ENCODE measurements around the gene ANKRD29.

The ANKRD29 gene

DNA sequence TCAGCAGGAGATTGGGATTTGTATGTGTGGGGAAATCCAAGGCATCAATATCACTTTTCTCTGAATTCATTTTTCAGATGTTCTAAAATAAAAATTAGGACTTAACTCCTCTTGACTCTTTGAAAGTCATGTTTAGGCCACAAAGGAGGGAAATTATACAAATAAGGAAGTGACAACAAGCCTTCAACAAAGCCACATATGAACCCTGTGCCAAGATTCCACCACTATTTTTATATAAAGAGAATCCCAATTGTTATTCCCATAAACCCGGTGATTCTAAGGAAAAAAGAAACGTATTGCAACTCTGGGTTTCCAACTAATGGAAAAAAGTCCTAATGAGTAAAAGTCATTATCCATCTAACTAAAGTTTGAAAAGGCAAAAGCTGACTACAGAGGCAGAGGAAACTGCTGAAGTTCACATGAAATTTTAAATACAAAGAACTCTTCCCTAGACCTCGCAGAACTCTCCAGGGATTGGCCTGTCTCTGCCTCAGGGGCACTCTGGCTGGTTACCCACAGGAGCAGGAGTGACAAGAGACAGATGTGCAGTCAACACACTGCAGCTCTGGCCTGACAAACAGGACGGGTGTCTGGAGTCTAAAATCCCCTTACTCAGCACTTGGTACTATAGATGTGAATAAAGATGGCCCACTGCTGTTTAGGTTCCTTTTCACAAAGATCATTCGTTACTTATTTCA is 88.0 kb downstream of the ANKRD29 start:
- TF ChIP-seq, protein P1, sequence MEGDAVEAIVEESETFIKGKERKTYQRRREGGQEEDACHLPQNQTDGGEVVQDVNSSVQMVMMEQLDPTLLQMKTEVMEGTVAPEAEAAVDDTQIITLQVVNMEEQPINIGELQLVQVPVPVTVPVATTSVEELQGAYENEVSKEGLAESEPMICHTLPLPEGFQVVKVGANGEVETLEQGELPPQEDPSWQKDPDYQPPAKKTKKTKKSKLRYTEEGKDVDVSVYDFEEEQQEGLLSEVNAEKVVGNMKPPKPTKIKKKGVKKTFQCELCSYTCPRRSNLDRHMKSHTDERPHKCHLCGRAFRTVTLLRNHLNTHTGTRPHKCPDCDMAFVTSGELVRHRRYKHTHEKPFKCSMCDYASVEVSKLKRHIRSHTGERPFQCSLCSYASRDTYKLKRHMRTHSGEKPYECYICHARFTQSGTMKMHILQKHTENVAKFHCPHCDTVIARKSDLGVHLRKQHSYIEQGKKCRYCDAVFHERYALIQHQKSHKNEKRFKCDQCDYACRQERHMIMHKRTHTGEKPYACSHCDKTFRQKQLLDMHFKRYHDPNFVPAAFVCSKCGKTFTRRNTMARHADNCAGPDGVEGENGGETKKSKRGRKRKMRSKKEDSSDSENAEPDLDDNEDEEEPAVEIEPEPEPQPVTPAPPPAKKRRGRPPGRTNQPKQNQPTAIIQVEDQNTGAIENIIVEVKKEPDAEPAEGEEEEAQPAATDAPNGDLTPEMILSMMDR (IDR thresholded peaks at IDR 0.05; ENCODE audit: borderline replicate concordance, control extremely low read depth, extremely low read depth, insufficient read depth, missing control alignments) = no peak
- in situ Hi-C loops (cut with MboI; ENCODE audit: low sequenced_read_pairs, unreplicated experiment) = no loop called here
- no peak for DNase-seq (ENCODE audit: low spot score)

DNA sequence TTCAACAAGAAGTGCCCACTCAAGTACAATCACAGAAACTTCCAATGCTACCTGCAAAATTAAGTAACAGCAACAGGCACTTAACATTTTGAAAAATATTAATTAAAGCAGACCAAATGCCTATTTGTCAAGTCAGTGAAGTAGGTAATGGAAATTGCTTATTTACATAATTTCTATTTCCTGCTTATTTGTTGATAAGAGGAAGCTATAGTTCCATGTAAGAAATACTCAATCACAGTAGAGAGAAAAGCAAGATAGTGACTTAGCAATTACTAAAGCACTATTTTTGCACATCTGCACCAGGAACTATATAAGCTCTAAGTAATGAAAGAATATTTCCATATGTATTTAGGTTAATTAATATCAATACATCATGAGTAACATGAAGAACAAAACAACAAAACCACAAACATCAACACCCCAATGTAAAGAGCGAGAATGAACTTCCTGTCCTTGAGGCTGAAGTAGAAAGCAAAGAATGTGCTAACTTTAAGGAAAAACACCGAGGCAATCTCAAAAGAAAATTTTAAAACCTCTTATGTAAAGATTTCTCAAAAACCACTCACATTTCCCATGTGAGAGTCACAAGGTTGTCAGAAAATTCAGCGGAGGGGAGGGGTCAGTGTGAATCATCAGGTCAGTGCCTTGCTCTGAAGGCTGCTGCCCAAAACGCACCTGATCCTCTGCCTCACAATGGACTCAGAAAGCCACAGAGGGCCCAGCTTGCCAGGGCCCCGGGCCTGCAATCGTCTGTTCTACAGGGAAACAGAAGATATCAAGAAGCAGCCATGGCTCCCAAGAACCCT is 88.9 kb downstream of the ANKRD29 start:
- in situ Hi-C loops (cut with MboI; ENCODE audit: low sequenced_read_pairs, unreplicated experiment) = no loop called here
- TF ChIP-seq, protein P1 (IDR thresholded peaks at IDR 0.05; ENCODE audit: borderline replicate concordance, control extremely low read depth, extremely low read depth, insufficient read depth, missing control alignments) = no peak
- DNase-seq (ENCODE audit: low spot score) = no peak

DNA sequence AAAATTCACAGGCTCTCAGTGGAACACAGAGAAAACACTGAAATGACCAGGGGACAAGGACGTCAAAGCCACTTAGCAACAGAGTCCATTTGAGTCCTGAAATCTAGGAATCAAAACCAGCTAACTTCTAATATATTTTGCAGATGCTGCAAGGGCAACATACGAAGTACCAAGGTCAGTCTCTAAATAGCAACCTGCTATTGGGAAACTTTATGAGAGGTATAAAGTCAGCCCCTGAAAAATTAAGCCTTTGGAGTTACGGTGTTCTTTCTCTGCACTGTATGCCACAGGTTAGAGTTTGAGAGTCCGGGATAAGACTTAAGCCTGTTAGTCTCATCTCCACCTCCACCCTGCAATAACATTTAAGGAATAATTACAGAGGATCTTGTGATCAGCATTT is 89.7 kb downstream of the ANKRD29 start:
- TF ChIP-seq, protein P1 (IDR thresholded peaks at IDR 0.05; ENCODE audit: borderline replicate concordance, control extremely low read depth, extremely low read depth, insufficient read depth, missing control alignments) = no peak
- in situ Hi-C loops (cut with MboI; ENCODE audit: low sequenced_read_pairs, unreplicated experiment) = no loop called here
- no peak for DNase-seq (ENCODE audit: low spot score)

DNA sequence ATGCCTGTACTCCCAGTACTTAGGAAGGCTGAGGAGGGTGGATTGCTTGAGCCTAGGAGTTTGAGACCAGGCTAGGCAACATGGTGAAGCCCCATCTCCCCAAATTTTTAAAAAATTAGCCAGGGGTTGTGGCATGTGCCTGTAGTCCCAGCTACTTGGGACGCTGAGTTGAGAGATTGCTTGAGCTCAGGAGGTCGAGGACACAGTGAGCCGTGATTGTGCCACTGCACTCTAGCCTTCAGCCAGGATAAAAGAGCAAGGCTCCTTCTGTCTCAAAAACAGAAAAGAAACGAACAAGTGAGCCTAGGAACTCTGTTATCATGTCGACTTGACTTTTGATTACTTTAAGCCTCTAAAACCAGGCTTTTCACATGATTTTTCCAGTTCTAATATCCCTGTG is 90.1 kb downstream of the ANKRD29 start:
- in situ Hi-C loops (cut with MboI; ENCODE audit: low sequenced_read_pairs, unreplicated experiment) = no loop called here
- TF ChIP-seq, protein P1 (IDR thresholded peaks at IDR 0.05; ENCODE audit: borderline replicate concordance, control extremely low read depth, extremely low read depth, insufficient read depth, missing control alignments) = no peak
- DNase-seq (ENCODE audit: low spot score) = no peak

DNA sequence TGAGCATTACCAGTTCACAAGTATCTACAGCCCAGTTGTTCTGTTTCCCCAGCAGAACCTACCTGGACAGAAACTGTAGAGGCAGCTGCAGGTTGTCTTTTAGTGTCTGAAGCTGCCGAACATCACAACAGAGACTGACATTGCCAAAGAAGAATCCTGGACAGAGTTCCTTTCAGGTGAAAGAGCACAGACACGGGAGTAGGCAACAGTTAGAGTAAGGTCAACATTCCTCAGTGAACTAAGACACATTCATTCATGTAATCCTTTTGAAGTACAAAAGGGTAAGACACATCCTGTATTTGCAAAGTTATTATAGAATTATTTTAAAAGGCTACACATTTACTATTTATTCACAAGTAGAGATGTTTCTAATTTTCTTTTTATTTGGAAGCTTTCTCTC is 90.7 kb downstream of the ANKRD29 start:
- no peak for DNase-seq (ENCODE audit: low spot score)
- in situ Hi-C loops (cut with MboI; ENCODE audit: low sequenced_read_pairs, unreplicated experiment) = no loop called here
- TF ChIP-seq, protein P1 (IDR thresholded peaks at IDR 0.05; ENCODE audit: borderline replicate concordance, control extremely low read depth, extremely low read depth, insufficient read depth, missing control alignments) = no peak

DNA sequence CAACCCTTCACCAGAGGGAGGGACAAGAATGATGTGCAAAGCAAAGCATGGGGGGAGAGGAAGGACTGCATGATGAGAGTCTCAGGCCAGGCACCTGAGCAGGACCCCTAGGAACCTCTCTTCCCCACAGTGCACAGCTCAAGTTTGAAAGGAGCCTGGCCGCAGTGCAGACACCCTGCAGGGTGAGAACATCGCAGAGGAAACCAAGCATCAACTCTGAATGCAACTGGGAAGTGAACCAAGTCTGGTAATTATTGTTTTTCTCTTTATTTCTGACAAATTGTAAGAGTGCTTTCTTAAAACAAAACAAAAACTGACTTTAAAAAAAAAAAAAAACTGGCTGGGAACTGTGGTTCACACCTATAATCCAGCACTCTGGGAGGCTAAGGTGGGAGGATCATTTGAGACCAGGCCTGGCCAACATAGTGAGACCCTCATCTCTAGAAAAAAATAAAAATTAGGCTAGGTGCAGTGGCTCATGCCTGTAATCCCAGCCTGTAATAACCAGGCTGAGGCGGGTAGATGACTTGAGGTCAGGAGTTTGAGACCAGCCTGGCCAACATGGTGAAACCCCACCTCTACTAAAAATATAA is 91.7 kb downstream of the ANKRD29 start:
- TF ChIP-seq, protein P1 (IDR thresholded peaks at IDR 0.05; ENCODE audit: borderline replicate concordance, control extremely low read depth, extremely low read depth, insufficient read depth, missing control alignments) = no peak
- no peak for DNase-seq (ENCODE audit: low spot score)
- in situ Hi-C loops (cut with MboI; ENCODE audit: low sequenced_read_pairs, unreplicated experiment) = no loop called here

All from GM13976 (cell line).